AG04449 (cell line): ENCODE results near the gene ACSL3.
A peak's percentile ranks its signal among the peaks of the same experiment; 100 is the strongest.
"Not testable (repeated sequence)": the region's sequence is repeated elsewhere in the genome, so short reads cannot be mapped to it uniquely, and the experiment has no call there.

Experiments
- CTCF ChIA-PET: fragments of 350-600 bp; formaldehyde crosslinking; extraction: SDS; loops from one replicate; lab custom pipeline; 2021; ENCODE audit warnings: antibody characterized with exemption; lab: Yijun Ruan, JAX
- POLR2A ChIA-PET: fragments of 400-600, 350-600 bp; formaldehyde crosslinking; extraction: SDS; loops from one replicate; lab custom pipeline; 2020; ENCODE audit warnings: antibody characterized with exemption, inconsistent platforms; lab: Yijun Ruan, JAX
- DNase-seq: peaks from one replicate; pipeline ENCODE4 v3.0.0-alpha.2; 2010; ENCODE audit warnings: low read depth, low spot score
- H3K4me3 ChIP-seq: 2 replicates; pipeline ENCODE4 v1.5.1; 2011; ENCODE audit warnings: low read depth, mild to moderate bottlenecking, control low read depth, low read length
- CTCF ChIP-seq: IDR thresholded peaks from one replicate; pipeline ENCODE4 v1.5.1; 2011; ENCODE audit warnings: mild to moderate bottlenecking, moderate library complexity, low read length, control low read depth, inconsistent platforms; ENCODE audit not compliant: insufficient read depth; ENCODE audit errors: missing control alignments

ACSL3 gene

GRCh38 chr2:222916229-222917197 lies 55.7 kb downstream of the ACSL3 start:
- CTCF ChIA-PET, result interaction anchor here (0.8 to 4.1 kb wide), 27 partner anchors 10 to 903 kb away, joined by 3 to 54 read pairs (median 6); partner anchors contain the start of gene SCG2
- TF ChIP-seq CTCF, result no peak
- DNase-seq, result no peak
- no peak overlapping the region for H3K4me3 ChIP-seq
- POLR2A ChIA-PET, result no interaction called here

GRCh38 chr2:222917212-222917611 lies 56.4 kb downstream of the ACSL3 start:
- DNase-seq, POLR2A ChIA-PET, H3K4me3 ChIP-seq: not testable (repeated sequence)
- CTCF ChIA-PET, result interaction anchor here (3.3 to 4.1 kb wide), 2 partner anchors 23 to 42 kb away, joined by 45 to 54 read pairs; no protein-coding TSS in a partner anchor

GRCh38 chr2:222919841-222920526 lies 59.1 kb downstream of the ACSL3 start:
- H3K4me3 ChIP-seq, result no peak overlapping the region
- POLR2A ChIA-PET, result no interaction called here
- CTCF ChIA-PET, result interaction anchor here (0.8 to 6.1 kb wide), 4 partner anchors 11 to 878 kb away, joined by 3 to 50 read pairs (median 12); no protein-coding TSS in a partner anchor
- TF ChIP-seq CTCF, result no peak
- DNase-seq, result peak; percentile 78

- ChIA-PET POLR2A (no interaction called here), CTCF (interaction anchor here (0.8 to 6.1 kb wide), 5 partner anchors 10 to 877 kb away, joined by 3 to 50 read pairs (median 8); no protein-coding TSS in a partner anchor)
- DNase-seq, result no peak
- no peak overlapping the region for H3K4me3 ChIP-seq
- no peak for TF ChIP-seq CTCF
Observed at GRCh38 chr2:222920657-222921186, 59.9 kb downstream of the ACSL3 start.

- ChIA-PET POLR2A (no interaction called here), CTCF (interaction anchor here (1.1 to 6.1 kb wide), 6 partner anchors 9 to 232 kb away, joined by 3 to 50 read pairs (median 7); no protein-coding TSS in a partner anchor)
- H3K4me3 ChIP-seq, result no peak overlapping the region
- TF ChIP-seq CTCF, result no peak
- DNase-seq, result no peak
Observed at GRCh38 chr2:222922019-222922800, 61.4 kb downstream of the ACSL3 start.

- no peak for DNase-seq
- ChIA-PET POLR2A (no interaction called here), CTCF (interaction anchor here (2.0 to 4.0 kb wide), 4 partner anchors 12 to 15 kb away, joined by 6 to 42 read pairs (median 15); no protein-coding TSS in a partner anchor)
- H3K4me3 ChIP-seq, result no peak overlapping the region
- no peak for TF ChIP-seq CTCF
Observed at GRCh38 chr2:222926915-222927314, 66.1 kb downstream of the ACSL3 start.
